Mesenchymal stem cell (in vitro differentiated cells and primary cell): ENCODE measurements around the gene ENKUR.

ENCODE experiments used
- DNase-seq: peaks from one replicate; pipeline ENCODE4 v3.0.0-alpha.2; 2013
- H2AFZ ChIP-seq: one replicate; pipeline ENCODE4 v1.6.1; 2013; ENCODE audit warnings: low read depth, mild to moderate bottlenecking, control low read depth, inconsistent platforms, low read length, moderate library complexity
- H2AK5ac ChIP-seq: 2 replicates; pipeline ENCODE4 v1.6.1; 2013; ENCODE audit warnings: low read length, moderate library complexity, mild to moderate bottlenecking, inconsistent platforms; ENCODE audit not compliant: severe bottlenecking
- H2BK120ac ChIP-seq: one replicate; pipeline ENCODE4 v1.6.1; 2013; ENCODE audit warnings: low read depth, mild to moderate bottlenecking, inconsistent platforms, low read length, moderate library complexity
- H2BK12ac ChIP-seq, 2 experiments: one replicate each; pipeline ENCODE4 v1.6.1; 2013; ENCODE audit warnings: inconsistent platforms in 2 of 2, low read length in 2 of 2, mild to moderate bottlenecking in 2 of 2, moderate library complexity in 2 of 2, control low read depth in 1 of 2
- H2BK15ac ChIP-seq: one replicate; pipeline ENCODE4 v1.6.1; 2013; ENCODE audit warnings: mild to moderate bottlenecking, low read depth, inconsistent platforms; ENCODE audit not compliant: poor library complexity, severe bottlenecking
- H2BK5ac ChIP-seq: 2 replicates; pipeline ENCODE4 v1.6.1; 2013; ENCODE audit warnings: low read depth, mild to moderate bottlenecking, low read length, control low read depth, inconsistent platforms; ENCODE audit not compliant: poor library complexity, severe bottlenecking
- H3K14ac ChIP-seq, 2 experiments: one replicate each; pipeline ENCODE4 v1.6.1; 2013; ENCODE audit warnings: inconsistent platforms in 2 of 2, low read length in 2 of 2, control low read depth in 1 of 2, mild to moderate bottlenecking in 1 of 2, moderate library complexity in 1 of 2
- H3K18ac ChIP-seq, 2 experiments: one replicate each; pipeline ENCODE4 v1.6.1; 2013; ENCODE audit warnings: inconsistent platforms in 2 of 2, low read length in 2 of 2, control low read depth in 1 of 2, low read depth in 1 of 2, mild to moderate bottlenecking in 1 of 2
- H3K23ac ChIP-seq, 2 experiments: one replicate each; pipeline ENCODE4 v1.6.1; 2013; ENCODE audit warnings: inconsistent platforms in 2 of 2, low read length in 2 of 2, mild to moderate bottlenecking in 2 of 2, moderate library complexity in 2 of 2, control low read depth in 1 of 2
- H3K27ac ChIP-seq: 2 replicates; pipeline ENCODE4 v1.5.1; 2013; ENCODE audit warnings: mild to moderate bottlenecking, moderate library complexity, low read length, control low read depth, inconsistent platforms; ENCODE audit not compliant: poor library complexity, severe bottlenecking
- H3K27me3 ChIP-seq, 2 experiments: 2 replicates each; pipeline versions ENCODE4 v1.6.1 to v1.7.0; 2013; ENCODE audit warnings: low read length in 2 of 2, mild to moderate bottlenecking in 2 of 2, moderate library complexity in 2 of 2, control low read depth in 1 of 2, inconsistent platforms in 1 of 2; ENCODE audit not compliant: control insufficient read depth in 1 of 2, insufficient read depth in 1 of 2
- H3K36me3 ChIP-seq, 2 experiments: 2 replicates each; pipeline versions ENCODE4 v1.6.1 to v1.7.0; 2013; ENCODE audit warnings: low read length in 2 of 2, control low read depth in 1 of 2, inconsistent platforms in 1 of 2, low read depth in 1 of 2, mild to moderate bottlenecking in 1 of 2; ENCODE audit not compliant: insufficient read depth in 2 of 2, control insufficient read depth in 1 of 2
- H3K4ac ChIP-seq, 2 experiments: one replicate each; pipeline ENCODE4 v1.6.1; 2013; ENCODE audit warnings: inconsistent platforms in 2 of 2, low read length in 2 of 2, mild to moderate bottlenecking in 2 of 2, moderate library complexity in 2 of 2, control low read depth in 1 of 2, low read depth in 1 of 2
- H3K4me1 ChIP-seq: 2 replicates; pipeline ENCODE4 v1.6.1; 2013; ENCODE audit warnings: low read depth, low read length, control low read depth; ENCODE audit not compliant: control insufficient read depth, insufficient read depth
- H3K4me2 ChIP-seq: 2 replicates; pipeline ENCODE4 v1.6.1; 2013; ENCODE audit warnings: low read length, mild to moderate bottlenecking, inconsistent platforms; ENCODE audit not compliant: poor library complexity, severe bottlenecking
- H3K4me3 ChIP-seq, 2 experiments: 2 replicates each; pipeline versions ENCODE4 v1.5.1 to v1.7.0; 2013; ENCODE audit warnings: low read length in 2 of 2, mild to moderate bottlenecking in 2 of 2, control low read depth in 1 of 2, low read depth in 1 of 2; ENCODE audit not compliant: insufficient read depth in 1 of 2
- H3K79me1 ChIP-seq: replicated peaks from 2 replicates; pipeline ENCODE4 v1.6.1; 2013; ENCODE audit warnings: mild to moderate bottlenecking, control low read depth, low read length, inconsistent platforms; ENCODE audit not compliant: poor library complexity, severe bottlenecking
- H3K9ac ChIP-seq: 2 replicates; pipeline ENCODE4 v1.7.0; 2013; ENCODE audit warnings: mild to moderate bottlenecking, low read length, moderate library complexity
- H3K9me3 ChIP-seq: 2 replicates; pipeline ENCODE4 v1.7.0; 2013; ENCODE audit warnings: mild to moderate bottlenecking, low read length; ENCODE audit not compliant: control insufficient read depth
- H4K8ac ChIP-seq: one replicate; pipeline ENCODE4 v1.6.1; 2013; ENCODE audit warnings: inconsistent platforms, mild to moderate bottlenecking, low read length, moderate library complexity
- H4K91ac ChIP-seq: one replicate; pipeline ENCODE4 v1.6.1; 2013; ENCODE audit warnings: mild to moderate bottlenecking, low read length, inconsistent platforms
- WGBS: methylation state at CpG from one replicate; pipeline ENCODE4 v1.1.7; 2013; ENCODE audit warnings: mixed read lengths; 5-methylcytosine and 5-hydroxymethylcytosine counted together

The ENKUR gene

GRCh38 chr10:25018703-25019102 is 2.7 kb upstream of the ENKUR start:
- Histone ChIP-seq H2BK120ac (no peak overlapping the region), H3K4me2 (no peak overlapping the region), H3K36me3 (no peaks in the 10 kb centered on the region), H2AK5ac (no peak overlapping the region), H3K14ac (no peak overlapping the region), H4K8ac (no peak overlapping the region), H3K27ac (no peak overlapping the region), H2AFZ (no peak overlapping the region), H2BK12ac (no peak overlapping the region), H2BK5ac (no peak overlapping the region), H3K4me3 (no peak overlapping the region), H3K27me3 (no peaks in the 10 kb centered on the region), H3K9ac (no peak overlapping the region), H3K4ac (no peak overlapping the region), H3K23ac (no peak overlapping the region), H2BK15ac (no peak overlapping the region), H3K18ac (no peak overlapping the region), H3K79me1 (peaks cover 3% of the 10 kb centered on the region), H4K91ac (no peak overlapping the region), H3K4me1 (no peaks in the 10 kb centered on the region), H3K9me3 (no peaks in the 10 kb centered on the region)
- WGBS: 99% methylated on average over 3 of the region's 3 CpGs
- no peak for DNase-seq

GRCh38 chr10:25017661-25018060 is 1.7 kb upstream of the ENKUR start:
- Histone ChIP-seq H4K8ac (no peak overlapping the region), H2BK120ac (no peak overlapping the region), H2BK15ac (no peak overlapping the region), H2BK5ac (no peak overlapping the region), H2BK12ac (no peak overlapping the region), H3K79me1 (peaks cover 3% of the 10 kb centered on the region), H3K23ac (no peak overlapping the region), H3K36me3 (no peaks in the 10 kb centered on the region), H2AFZ (no peak overlapping the region), H3K4ac (no peak overlapping the region), H3K27ac (no peak overlapping the region), H3K27me3 (no peaks in the 10 kb centered on the region), H3K4me3 (peak overlapping the region in 1 of 2 experiments; percentile 90), H2AK5ac (no peak overlapping the region), H3K14ac (no peak overlapping the region), H3K18ac (no peak overlapping the region), H4K91ac (no peak overlapping the region), H3K9me3 (no peaks in the 10 kb centered on the region), H3K9ac (peak overlapping the region; percentile 96), H3K4me2 (no peak overlapping the region), H3K4me1 (no peaks in the 10 kb centered on the region)
- 95% methylated on average over 5 of the region's 6 CpGs for WGBS
- no peak for DNase-seq

GRCh38 chr10:25017154-25017590 is 1.2 kb upstream of the ENKUR start:
- H2BK120ac ChIP-seq: no peak overlapping the region
- WGBS: 23% methylated on average over 10 of the region's 10 CpGs
- peaks cover 3% of the 10 kb centered on the region for H3K79me1 ChIP-seq

GRCh38 chr10:25016376-25017153 is 607 bp upstream of the ENKUR start, which contains the start of gene THNSL1:
TSS of gene THNSL1 (plus strand) at chr10:25016612. CDS start at chr10:25023224, 6,612 bp downstream.
- Histone ChIP-seq H3K27ac (peak within 1 kb of the TSS; percentile 96), H4K8ac (peak within 1 kb of the TSS; percentile 74), H3K4me1 (no peaks in the 10 kb centered on the region), H3K23ac (no peak within 1 kb of the TSS), H2AFZ (peak within 1 kb of the TSS; percentile 73), H3K27me3 (no peaks in the 10 kb centered on the region), H3K36me3 (no peaks in the 10 kb centered on the region), H2BK12ac (no peak within 1 kb of the TSS), H2BK15ac (no peak within 1 kb of the TSS), H2BK120ac (no peak within 1 kb of the TSS), H2AK5ac (no peak within 1 kb of the TSS), H3K4me2 (peak within 1 kb of the TSS; percentile 97), H3K9me3 (no peaks in the 10 kb centered on the region), H3K18ac (peak within 1 kb of the TSS; percentile 84 to 87), H4K91ac (peak within 1 kb of the TSS; percentile 83), H3K4ac (peak within 1 kb of the TSS in 1 of 2 experiments; percentile 87), H3K9ac (peak within 1 kb of the TSS; percentile 96), H3K14ac (peak within 1 kb of the TSS in 1 of 2 experiments; percentile 95), H3K4me3 (peak within 1 kb of the TSS; percentile 65 to 90), H2BK5ac (peak within 1 kb of the TSS; percentile 49), H3K79me1 (peaks cover 3% of the 10 kb centered on the region)
- peak; percentile 99 for DNase-seq
- under 1% methylated on average over 60 of the region's 69 CpGs for WGBS

More at GRCh38 chr10:25017154-25017590, 1.2 kb upstream of the ENKUR start:
- H2BK5ac ChIP-seq: no peak overlapping the region
- H2AFZ ChIP-seq: no peak overlapping the region
- H3K4ac ChIP-seq: peak overlapping the region in 1 of 2 experiments; percentile 87
- no peak overlapping the region for H3K14ac ChIP-seq
- H3K4me2 ChIP-seq: peak overlapping the region; percentile 65
- H3K9ac ChIP-seq: peak overlapping the region; percentile 96
- no peaks in the 10 kb centered on the region for H3K27me3 ChIP-seq
- H3K4me3 ChIP-seq: peak overlapping the region; percentile 65 to 90
- no peak for DNase-seq
- no peak overlapping the region for H3K23ac ChIP-seq
- peak overlapping the region; percentile 89 for H3K27ac ChIP-seq
- H2BK15ac ChIP-seq: no peak overlapping the region
- H4K91ac ChIP-seq: no peak overlapping the region
- no peaks in the 10 kb centered on the region for H3K9me3 ChIP-seq
- no peaks in the 10 kb centered on the region for H3K4me1 ChIP-seq
- no peak overlapping the region for H2AK5ac ChIP-seq
- H3K18ac ChIP-seq: peak overlapping the region in 1 of 2 experiments; percentile 38
- no peak overlapping the region for H4K8ac ChIP-seq
- no peaks in the 10 kb centered on the region for H3K36me3 ChIP-seq
- no peak overlapping the region for H2BK12ac ChIP-seq
